Stimulated activated CD8-positive, alpha-beta memory T cell treated with anti-CD3 and anti-CD28 coated beads, Interleukin-15, amount 100 ng/mL, for 4 hours (primary cell): ENCODE data around the gene ZBTB47.

Source experiments
- DNase-seq, 2 donors: peaks; one replicate each; pipeline ENCODE4 v3.0.0-alpha.2; 2020; ENCODE audit warnings: low read depth in 2 of 2

The ZBTB47 gene

DNA sequence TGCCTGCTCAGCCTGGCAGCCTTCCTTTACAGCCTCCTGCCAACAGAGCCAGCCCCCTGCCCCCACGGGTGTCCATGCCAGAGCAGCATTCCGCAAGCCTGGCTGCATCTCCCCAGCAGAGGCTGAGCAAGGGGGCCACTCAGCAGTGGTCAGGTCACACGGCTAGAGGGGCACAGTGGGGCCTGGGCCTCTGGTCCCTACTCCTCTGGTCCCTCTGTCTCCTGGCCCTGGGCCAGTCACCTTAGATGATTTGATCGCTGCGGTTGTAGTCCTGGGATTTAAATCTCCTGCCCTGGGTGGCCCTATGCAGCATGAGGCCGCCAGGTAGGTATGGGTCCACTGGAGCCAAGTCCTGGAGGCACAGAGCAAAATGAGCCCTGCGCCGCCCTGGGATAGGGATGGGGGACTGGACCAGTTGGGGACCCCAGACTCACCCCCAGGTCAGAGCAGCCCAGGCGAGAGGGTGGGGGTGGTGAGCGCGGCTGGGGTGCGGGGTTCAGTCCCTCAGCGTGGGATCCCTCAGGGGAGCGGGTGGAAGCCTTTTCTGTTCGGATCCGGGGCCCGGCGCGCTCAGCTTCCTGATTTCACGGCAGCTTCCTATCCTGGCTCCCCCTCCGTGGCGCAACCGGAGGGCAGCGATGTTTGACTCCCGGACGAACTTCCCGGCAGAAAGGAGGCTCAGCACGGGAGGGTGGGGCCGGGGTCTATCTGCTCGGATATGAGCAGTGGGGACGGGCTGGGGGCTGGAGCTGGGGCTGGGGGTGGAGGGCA, at the start of gene ZBTB47:
ZBTB47 (plus strand) TSS at position 138 of the 771 bp plus-strand sequence. CDS start 4,659 bp downstream, outside the sequence.
- no peak for DNase-seq

DNA sequence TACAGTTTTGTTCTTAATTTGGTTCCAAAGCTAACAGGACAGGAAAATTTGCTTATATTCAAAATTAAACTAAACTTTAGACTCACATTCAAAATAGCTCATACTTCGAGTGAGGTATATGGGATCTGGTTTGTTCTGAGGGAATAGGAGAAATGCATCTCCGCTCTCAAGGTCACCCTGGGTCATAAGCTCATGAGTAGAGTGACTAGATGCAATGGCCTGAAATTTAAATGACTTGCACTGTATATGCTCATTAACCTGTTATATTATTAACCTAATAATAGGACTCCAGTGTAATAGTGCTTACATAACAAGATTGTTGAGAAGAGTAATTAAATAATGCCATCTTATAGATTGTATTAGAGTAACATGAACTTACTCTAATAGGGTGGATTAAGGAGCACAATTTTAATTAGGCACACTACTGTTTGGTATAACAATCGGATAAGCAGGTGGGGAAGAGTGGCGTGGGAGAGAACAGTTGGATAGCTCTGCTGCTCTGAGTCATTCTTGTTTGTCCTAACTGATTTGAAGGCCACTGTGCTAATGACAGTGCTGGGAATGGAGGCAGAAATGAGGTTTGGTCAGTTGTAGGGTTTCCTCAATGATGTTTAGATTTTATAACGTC, 47.8 kb upstream of the ZBTB47 start:
- DNase-seq, result no peak

DNA sequence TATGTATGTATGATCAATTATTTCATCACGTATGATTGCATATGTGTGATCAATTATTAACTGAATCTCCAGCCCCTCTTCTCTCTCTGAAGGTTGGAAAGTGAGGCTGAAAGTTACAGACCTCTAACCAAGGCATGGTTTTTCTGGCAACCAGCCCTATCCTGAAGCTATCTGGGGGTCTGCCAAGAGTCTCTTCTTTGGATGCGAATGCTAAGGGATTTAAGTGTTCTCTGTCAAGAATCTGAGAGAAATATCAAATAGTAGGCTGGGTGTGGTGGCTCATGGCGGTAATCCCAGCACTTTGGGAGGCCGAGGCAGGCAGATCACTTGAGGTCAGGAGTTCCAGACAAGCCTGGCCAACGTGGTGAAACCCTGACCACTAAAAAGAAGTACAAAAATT, 44.9 kb upstream of the ZBTB47 start:
- no peak for DNase-seq

DNA sequence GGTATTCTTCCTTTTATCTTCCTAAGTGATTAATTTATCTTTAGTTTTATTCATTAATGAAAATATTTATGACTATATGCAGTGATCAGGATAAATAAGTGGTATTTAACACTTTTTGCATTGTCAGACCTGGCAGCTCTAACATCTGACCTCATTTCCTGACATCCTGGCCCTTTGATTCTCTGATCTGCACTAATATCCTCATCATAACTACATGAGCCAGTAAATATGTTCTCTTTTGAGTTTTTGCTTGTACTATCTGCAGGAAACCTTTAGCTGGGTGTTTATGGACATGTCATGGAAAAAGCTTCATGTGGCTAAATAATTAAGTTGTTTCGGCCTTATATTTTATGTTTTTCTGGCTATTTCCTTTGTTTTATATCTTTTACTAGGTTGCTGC, 42.5 kb upstream of the ZBTB47 start:
- DNase-seq, result no peak

DNA sequence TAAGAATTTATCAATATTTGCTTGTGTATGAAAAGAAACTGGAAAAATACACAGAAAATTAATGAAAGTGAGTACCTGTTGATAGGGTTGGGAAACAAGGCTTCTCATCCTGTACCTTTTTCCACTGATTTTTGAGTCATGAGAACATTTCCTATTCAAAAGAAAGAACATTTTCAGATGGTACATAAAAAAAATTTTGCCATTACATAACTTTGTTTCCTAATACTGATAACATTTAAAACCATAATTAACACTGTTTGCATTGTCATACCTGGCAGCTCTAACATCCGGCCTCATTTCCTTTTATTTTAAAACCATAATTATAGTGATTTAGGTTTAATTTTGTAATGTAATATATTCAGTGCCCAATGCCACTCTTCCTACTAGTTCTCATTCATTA, 41.3 kb upstream of the ZBTB47 start:
- DNase-seq, result no peak

DNA sequence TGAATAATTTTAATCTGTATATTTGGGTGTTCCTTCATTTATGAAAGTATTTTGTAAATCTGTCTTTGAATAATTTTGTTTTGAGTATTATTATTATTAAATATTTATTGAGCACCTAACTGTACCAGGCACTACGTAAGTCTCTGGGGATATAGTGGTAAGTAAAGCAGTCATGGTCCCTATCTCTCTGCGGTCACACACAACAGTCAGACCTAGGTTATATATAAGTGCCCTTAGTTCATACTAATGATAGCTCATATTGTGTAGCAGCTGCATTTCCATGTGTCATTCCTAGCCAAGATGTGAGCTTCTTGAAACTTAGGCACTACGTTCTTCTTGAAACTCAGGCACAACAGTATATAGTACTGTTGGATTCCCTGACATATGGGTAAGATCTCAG, 40.6 kb upstream of the ZBTB47 start:
- DNase-seq, result no peak

DNA sequence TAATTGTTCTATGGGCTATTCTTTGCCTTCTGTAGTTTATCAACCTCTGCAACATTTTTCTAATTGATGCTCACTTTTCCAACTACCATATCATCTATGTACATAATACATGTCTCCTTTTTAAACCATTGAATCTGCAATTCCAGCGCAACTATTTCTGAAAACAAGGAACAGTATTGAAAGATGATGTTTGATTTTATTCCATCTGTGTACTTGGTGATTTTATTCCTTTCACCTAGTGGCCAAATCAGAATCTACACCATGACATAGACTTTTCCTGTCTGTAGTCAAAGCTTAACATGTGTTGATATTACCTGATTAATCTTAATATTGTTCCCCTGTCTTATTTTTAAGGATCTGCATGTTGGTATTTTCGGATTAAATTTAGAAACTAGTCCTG, 40.0 kb upstream of the ZBTB47 start:
- no peak for DNase-seq

DNA sequence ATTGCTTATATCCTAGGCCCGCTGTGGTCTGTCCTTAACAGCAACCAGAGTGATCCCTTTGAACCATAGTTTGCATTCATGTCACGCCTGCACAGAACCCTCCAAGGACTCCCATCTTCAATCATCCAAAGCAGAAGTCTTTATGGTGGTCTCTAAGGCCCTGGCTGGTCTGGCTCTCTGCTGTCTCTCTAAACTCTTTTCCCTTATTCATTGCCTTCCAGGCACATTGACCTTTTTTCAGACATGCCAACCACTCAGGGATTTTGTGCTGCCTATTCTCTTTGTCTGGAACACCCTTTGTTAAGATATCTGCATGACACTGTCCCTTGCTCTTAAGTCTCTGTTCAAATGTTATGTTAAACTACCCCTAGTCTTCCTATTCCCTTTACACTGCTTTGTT, 21.9 kb upstream of the ZBTB47 start:
- DNase-seq, result no peak

DNA sequence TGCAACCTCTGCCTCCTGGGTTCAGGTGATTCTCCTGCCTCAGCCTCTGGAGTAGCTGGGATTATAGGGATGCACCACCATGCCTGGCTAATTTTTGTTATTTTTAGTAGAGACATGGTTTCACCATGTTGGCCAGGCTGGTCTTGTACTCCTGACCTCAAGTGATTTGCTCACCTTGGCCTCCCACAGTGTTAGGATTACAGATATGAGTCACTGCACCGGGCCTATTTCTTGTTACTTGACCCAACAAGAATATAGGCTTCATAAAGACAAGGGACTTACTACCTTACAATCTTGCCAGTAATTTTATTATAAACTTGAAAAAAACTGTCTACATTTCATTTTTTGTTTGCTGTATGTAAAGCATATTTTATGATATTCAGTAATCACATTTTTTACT, 21.4 kb upstream of the ZBTB47 start:
- DNase-seq, result no peak

DNA sequence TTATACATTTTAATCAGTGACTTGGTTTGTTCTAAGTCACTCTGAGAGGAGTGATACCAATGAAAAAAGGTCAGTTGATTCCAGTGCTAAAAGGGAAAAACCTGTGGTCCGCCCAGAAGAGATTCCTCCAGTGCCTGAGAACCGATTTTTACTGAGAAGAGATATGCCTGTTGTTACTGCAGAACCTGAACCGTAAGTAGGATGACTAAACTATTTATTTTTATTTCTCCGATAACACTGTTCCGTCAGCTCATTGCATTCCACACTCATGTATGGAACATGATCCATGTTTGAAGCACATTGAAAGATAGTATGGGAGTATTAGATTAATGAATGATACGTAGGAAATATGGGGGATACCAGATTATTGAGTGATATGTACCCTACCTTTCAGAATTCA, 20.0 kb upstream of the ZBTB47 start:
- no peak for DNase-seq

DNA sequence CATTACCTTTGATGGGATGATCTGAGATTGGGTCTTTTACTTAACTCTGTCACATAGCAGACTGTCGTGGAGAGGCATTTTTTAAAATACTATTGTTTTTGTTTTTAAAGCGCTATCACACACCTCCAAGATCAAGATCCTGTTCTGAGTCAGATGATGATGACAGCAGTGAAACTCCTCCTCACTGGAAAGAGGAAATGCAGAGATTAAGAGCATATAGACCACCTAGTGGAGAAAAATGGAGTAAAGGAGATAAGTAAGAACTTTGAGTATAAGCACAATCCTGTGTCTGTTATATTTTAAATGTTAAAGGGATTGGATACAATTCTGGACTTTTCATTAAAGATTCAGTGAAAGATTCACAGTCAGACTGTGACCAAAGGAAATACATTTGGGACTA, 18.4 kb upstream of the ZBTB47 start:
- DNase-seq, result no peak

DNA sequence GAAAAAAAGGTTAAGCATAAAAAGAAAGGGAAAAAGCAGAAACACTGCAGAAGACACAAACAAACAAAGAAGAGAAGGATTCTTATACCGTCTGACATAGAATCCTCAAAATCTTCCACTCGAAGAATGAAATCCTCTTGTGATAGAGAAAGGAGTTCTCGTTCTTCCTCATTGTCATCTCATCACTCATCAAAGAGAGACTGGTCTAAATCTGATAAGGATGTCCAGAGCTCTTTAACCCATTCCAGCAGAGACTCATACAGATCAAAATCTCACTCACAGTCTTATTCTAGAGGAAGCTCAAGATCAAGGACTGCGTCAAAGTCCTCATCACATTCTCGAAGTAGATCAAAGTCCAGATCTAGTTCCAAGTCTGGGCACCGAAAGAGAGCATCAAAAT, 16.5 kb upstream of the ZBTB47 start:
- no peak for DNase-seq

DNA sequence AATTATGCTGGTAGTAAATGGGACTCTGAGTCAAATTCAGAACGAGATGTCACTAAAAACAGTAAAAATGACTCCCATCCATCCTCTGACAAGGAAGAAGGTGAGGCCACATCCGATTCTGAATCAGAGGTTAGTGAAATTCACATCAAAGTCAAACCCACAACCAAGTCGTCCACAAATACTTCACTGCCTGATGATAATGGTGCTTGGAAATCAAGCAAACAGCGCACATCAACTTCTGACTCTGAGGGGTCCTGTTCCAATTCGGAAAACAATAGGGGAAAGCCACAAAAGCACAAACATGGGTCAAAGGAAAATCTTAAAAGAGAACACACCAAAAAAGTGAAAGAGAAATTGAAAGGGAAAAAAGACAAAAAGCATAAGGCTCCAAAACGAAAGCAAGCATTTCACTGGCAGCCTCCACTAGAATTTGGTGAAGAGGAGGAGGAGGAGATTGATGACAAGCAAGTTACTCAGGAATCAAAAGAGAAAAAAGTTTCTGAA, 15.1 kb upstream of the ZBTB47 start:
- DNase-seq, result no peak

DNA sequence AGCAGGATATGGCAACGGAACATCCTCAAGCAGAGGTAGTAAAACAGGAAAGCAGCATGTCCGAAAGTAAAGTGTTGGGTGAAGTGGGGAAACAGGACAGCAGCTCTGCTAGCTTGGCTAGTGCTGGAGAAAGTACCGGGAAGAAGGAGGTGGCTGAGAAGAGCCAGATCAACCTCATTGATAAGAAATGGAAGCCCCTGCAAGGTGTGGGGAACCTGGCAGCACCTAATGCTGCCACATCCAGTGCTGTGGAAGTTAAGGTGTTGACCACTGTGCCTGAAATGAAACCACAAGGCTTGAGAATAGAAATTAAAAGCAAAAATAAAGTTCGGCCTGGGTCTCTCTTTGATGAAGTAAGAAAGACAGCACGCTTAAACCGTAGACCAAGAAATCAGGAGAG, 14.3 kb upstream of the ZBTB47 start:
- DNase-seq, result no peak

DNA sequence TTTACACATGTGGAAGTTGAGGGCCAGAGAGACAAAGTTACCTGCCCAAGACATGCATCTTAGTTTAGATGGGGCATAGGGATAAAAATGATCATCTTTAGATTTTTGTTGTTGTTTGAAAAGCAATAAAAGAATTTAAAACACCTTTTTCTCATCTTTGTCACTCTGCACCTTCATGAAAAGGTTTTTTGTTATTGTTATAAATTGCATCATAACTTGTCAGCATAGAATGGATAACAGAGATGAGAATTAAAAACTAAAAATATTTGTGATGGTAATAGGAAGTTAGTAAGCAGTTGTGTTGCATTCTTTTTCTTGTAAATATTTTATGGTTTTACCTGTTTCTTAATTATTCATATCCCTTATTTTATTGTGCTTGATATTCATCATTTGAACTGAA, 13.4 kb upstream of the ZBTB47 start:
- no peak for DNase-seq

DNA sequence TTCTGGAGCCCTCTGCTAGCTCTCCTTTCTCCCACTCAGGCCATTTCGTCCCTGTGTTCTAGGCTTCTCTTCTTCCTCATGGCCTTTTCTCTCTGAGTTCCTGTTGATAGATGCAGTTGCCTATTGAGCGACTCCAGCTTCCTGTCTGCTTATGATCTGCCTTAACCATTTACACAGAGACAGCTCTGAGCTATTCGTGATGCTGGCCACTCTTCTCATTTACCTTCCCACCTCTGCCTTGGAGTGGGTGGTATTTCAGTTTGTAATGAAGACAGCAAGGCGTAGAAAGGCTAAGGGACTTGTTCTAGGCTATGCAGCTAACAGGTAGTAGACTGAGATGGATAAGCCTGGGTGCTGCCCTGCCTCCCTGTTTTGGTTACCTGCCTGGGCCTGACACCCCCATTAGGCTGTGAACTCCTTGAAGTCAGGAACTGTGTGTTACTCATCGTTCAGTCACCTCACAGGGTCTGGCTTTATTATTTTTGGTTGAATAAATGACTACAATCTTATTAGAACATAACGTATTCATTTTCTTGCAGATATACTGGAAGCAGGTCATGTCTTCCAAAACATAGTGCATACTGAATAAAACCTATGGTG, 12.6 kb upstream of the ZBTB47 start:
- no peak for DNase-seq

DNA sequence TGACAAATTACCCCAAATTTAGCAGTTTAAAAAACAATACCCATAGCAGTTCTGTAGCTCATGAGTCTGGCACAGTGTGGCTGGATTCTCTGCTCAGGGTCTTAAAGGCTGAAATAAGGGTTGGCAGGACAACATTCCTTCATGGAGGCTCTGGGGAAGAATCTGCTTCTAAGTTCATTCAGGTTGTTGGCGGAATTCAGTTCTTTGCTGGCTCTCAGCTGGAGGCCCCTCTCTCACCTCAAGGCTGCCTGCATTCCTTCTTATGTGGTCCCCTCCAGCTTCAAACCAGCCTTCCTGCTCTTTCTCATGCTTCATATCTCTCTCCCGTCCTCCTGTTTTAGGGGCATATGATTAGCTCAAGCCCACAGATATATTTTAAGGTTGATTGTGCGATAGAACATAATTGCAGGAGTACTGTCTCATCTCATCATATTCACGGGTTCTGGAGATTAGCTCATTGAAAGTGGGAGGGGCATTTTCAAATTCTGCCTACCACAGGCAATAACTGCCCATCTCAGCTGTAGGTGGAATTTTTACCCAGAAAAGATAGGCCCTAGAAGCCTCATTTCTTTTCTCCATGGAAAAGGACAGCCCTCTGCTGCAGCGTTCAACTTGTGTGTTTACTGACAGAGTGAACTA, 5.6 kb upstream of the ZBTB47 start:
- DNase-seq, result no peak

DNA sequence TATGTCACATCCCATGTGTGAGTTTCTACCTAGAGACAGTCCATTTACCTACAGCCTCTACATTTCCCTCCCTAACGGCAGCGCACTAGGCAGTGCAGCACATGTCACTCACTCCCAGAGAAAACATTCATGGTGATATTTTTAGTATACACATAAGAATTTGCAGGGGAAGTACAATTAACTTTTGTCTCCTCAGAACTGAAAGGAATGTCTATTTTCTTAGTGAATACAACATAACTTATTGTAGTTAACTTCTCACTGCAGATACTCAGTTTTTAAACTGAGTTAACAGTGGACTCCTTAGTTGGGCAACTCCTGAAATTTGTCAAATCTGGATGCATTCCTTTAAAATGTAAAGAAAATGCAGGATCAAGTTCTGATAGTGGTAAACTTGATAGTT, 4.5 kb upstream of the ZBTB47 start:
- no peak for DNase-seq

DNA sequence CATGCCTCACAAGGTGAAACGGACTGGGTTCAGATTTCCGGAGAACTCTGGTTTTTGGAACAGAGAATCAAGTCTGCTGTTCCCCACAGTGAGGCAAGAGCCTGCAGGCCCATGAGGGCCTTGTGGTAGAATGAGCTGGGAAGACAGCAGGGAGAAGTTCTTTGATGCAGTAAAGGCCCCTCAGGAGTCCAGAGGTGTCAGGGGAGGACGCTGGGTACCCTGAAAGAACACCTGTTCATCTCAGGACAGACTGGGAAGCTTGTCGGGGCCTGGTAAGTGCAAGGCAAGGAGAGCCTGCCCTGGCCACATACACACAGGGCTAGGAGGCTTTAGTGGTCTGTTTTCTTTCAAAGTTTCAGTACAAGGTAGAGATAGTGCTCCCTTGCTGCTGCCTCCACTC, 3.7 kb upstream of the ZBTB47 start:
- DNase-seq, result no peak

DNA sequence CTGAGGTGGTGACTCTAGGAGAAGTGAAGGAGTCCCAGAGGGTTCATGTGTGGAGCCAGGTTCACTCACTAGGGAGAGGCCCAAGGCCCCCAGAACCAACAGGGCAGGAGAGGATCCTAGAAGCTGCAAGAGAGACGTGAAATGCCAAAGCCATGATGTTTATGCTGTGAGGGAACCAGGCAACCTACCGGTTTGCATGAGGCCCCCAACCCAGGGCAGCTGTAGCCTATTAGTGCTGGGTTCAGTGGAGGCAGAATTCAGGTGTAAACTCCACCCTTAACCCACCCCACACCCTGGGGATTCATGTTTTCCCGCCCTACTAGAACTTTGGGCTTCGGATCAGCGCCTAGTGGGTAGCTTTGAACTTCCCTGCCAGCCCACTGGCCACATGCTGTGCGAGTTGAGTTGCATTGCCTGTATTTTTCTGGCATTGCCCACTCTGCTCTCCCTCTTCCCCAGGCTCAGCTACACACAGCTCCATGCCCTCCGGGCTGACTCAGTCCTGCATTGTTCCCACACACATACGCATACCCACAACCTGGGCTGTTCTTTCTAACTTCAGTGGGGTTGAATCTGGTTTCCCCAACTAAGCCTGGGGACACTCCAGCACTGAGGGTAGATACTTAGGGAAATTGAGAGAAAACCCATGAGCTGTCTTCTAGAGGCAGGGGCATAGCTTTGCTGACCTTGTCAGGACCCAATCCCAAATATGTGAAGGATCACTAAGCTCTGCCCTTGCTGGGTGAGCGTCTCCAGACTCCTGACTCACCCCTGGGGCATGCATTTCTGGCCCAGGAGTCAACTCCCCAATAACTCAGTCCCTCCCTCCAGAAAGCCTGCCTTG, 2.0 kb upstream of the ZBTB47 start:
- no peak for DNase-seq

DNA sequence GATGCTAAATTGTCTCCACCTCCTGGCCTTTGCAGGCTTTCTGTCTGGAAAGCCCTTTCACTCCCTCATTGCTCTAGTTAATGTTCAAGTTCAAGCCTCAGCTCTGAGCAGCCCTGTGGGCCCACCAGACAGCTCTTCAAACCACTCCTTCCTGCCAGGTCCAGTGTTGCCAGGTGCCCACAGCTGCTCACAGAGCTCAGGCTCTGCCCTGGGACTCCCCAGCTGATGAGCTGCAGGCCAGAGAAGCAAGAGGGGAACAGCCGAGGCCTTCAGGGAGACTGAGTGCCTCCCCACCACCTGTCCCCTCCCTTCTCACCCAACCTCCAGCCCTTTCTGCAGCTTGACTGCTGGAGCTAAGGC, 1.3 kb upstream of the ZBTB47 start:
- no peak for DNase-seq
